HG03565 (cell line): ENCODE results near the gene SLC29A1.
"Not testable (repeated sequence)": the region's sequence is repeated elsewhere in the genome, so short reads cannot be mapped to it uniquely, and the experiment has no call there.

Experiments used
- ATAC-seq: cut with Tn5 transposase; IDR thresholded peaks from one replicate; pipeline ENCODE4 v1.9.1; 2021; ENCODE audit warnings: mild to moderate bottlenecking, moderate library complexity; ENCODE audit not compliant: unreplicated experiment

Gene SLC29A1

GRCh38 chr6:44193307-44193910 is 30.0 kb upstream of the SLC29A1 start:
- ATAC-seq, result no peak

DNA sequence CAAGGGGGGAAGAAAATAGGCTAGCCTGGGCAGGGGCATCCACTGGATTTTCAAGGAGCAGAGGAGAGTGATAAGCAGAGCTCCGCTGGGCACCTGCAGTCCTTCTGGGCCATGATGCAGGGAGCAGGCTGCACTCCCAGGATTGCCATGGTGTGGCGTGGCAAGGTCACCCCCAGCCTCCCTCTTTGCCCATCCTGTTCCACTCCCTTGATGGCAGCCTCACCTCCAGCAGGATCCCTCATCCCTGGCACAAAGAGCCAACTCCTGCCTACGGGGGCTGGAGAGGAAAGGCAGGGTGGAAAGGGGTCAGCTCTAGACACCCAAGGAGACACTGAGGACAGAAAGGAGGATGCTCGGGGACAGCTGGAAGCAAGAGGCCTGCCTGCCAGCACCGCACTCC is 29.1 kb upstream of the SLC29A1 start:
- no peak for ATAC-seq

DNA sequence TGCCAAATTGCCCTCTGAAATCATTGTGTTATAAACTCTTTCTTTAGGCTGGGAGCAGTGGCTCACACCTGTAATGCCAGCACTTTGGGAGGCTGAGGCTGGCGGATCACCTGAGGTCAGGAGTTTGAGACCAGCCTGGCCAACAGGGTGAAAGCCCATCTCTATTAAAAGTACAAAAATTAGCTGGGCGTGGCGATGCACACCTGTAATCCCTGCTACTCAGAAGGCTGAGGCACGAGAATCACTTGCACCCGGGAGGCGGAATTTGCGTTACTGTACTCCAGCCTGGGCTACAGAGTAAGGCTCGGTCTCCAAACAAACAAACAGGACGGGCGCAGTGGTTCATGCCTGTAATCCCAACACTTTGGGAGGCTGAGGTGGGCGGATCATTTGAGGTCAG is 27.0 kb upstream of the SLC29A1 start:
- ATAC-seq, result not testable (repeated sequence)

DNA sequence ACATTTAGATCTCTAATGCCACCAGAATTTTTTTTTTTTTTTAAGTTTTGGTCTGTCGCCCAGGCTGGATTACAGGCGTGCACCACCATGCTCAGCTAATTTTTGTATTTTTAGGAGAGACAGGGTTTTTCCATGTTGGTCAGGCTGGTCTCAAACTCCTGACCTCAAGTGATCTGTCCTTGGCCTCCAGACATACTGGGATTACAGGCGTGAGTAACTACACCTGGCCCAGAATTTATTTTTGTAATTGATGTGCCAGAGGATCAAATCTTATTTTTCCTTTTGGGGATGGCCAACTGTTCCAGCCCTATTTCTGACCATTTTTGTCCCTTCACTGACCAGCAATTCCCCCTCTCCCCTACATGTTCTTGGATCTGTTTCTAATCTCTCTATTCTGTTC is 24.7 kb upstream of the SLC29A1 start:
- no peak for ATAC-seq

- ATAC-seq, result no peak
These were observed 23.5 kb upstream of the SLC29A1 start for GRCh38 chr6:44199883-44200282.

GRCh38 chr6:44201200-44201599 is 22.2 kb upstream of the SLC29A1 start:
- ATAC-seq, result no peak

GRCh38 chr6:44201638-44202303 is 21.6 kb upstream of the SLC29A1 start:
- ATAC-seq, result no peak

DNA sequence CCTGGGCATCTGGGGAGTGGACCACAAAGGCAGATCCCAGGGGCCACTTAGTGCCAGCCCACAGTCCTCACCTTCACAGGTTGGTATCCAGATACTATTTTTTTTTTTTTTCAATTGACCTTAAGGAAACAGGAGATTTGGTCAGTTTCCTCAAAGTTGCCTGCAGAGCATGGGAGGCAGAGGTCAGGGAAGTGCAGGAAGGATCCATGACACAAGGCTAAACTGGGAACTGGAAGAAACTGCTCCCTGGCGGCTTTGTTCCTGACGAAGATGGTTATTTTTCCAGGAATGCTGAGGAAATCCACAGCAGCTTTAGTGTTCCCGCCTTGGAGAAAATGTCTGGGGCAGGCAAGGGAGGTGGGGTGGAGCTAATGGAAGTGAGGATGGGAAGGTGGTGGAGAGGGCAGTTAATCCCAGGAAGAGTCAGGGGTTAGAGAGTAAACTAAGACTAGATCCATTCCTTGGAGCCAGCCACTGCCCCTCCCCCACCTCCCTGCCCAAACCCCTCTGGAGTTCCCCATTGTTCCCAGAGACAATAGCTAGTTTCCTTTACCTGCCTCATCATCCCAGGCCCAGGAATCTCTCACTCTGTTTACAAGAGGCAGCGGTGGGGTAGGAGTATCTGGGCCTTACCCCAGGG is 20.9 kb upstream of the SLC29A1 start:
- no peak for ATAC-seq

GRCh38 chr6:44202972-44203750 is 20.2 kb upstream of the SLC29A1 start:
- no peak for ATAC-seq

GRCh38 chr6:44203955-44204354 is 19.4 kb upstream of the SLC29A1 start:
- no peak for ATAC-seq

DNA sequence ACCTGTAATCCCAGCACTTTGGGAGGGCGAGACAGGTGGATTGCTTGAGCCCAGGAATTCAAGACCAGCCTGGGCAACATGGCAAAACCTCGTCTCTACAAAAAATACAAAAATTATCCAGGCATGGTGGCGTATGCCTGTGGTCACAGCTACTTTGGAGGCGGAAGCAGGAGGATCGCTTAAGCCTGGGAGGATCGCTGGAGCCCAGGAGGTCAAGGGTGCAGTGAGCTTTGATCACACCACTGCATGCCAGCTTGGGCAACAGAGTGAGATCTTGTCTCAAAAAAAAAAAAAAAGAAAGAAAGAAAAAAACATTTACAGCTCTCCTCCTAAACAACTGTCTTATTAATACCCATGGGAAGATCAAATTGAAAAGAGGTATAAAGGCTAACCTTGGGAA is 15.4 kb upstream of the SLC29A1 start:
- ATAC-seq, result no peak

DNA sequence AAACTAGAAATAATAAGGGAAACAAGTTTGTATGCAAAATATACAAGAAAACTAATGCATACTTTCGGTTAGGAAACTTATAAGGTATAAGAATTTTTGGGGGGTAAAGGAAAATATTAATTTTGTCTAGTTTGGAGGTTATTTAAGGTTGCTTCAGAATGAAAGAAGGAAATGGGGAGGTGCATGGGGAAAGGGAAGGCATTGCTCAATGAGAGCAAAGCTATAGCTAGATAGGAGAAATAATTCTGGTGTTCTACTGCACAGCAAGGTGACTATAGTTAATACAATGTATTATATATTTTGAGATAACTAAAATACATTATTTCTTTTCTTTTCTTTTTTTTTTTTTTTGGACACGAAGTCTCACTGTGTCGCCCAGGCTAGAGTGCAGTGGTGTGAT is 12.1 kb upstream of the SLC29A1 start:
- no peak for ATAC-seq

- no peak for ATAC-seq
These were observed 9.1 kb upstream of the SLC29A1 start for GRCh38 chr6:44214307-44214706.

GRCh38 chr6:44216677-44217331 is 6.6 kb upstream of the SLC29A1 start, which contains the start of gene MYMX:
MYMX (plus strand) TSS chr6:44216926; CDS start chr6:44217472, 546 bp downstream.
- ATAC-seq, result no peak

GRCh38 chr6:44217332-44218143 is 5.9 kb upstream of the SLC29A1 start:
- ATAC-seq, result no peak

DNA sequence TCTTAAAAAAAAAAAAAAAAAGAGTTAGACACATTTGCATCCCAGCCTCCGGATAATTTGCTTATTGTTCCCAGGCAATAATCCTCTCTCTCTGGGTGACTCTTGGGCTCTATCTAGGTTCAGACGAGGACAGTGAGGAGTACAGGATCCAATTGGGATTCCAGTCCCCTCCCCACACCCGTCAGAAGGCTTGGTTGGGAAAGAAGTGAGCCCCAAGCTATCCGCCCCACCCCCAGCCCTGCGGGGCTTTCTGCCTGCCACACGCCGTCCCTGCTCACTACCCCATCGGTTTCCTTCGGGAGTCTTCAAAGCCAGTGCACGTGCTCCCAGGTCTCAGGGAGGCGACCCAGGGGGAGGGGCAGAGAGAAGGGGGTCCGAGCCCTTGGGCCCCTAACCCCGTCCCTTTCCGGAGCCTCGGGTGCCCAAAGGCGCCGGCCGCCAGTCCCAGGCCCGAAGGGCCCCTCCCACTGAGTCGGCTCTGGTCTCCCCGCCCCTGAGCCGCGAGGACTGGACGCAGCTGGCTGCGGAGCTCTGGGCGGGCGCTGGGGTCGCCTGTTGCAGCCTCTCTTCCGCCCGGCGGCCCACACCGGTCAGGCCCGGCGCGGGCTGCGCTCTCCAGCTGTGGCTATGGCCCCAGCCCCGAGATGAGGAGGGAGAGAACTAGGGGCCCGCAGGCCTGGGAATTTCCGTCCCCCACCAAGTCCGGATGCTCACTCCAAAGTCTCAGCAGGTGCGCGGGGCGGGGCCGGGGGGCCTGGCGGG is 4.2 kb upstream of the SLC29A1 start:
- ATAC-seq, result peak; percentile 35

- ATAC-seq, result no peak
These were observed 3.3 kb upstream of the SLC29A1 start for GRCh38 chr6:44219815-44220784.

GRCh38 chr6:44220913-44221290 is 2.5 kb upstream of the SLC29A1 start:
- no peak for ATAC-seq
